Neural cell (in vitro differentiated cells): ENCODE data around the gene TMEM208. TPM values are rescaled to one million over a fixed set of nuclear protein-coding genes. Genes with fewer than 3 reads are reported as not detected.

Experiments used
- H2AFZ ChIP-seq: fragments of 200-600, 300-800 bp; sonication (generic), shearing (Covaris generic); 2 replicates; pipeline ENCODE4 v1.6.0; 2014; ENCODE audit warnings: low read depth, mild to moderate bottlenecking, antibody characterized with exemption, low read length, moderate library complexity
- H3F3A ChIP-seq: fragments of 200-600 bp; shearing (Covaris generic); 2 replicates; pipeline ENCODE4 v1.6.1; 2016; ENCODE audit warnings: mild to moderate bottlenecking, moderate library complexity, mixed read lengths, antibody characterized with exemption, low read length; ENCODE audit not compliant: insufficient read depth, poor library complexity, severe bottlenecking
- H3K27ac ChIP-seq: fragments of 200-600, 300-800 bp; sonication (generic), shearing (Covaris generic); 2 replicates; pipeline ENCODE4 v1.5.1; 2014; ENCODE audit warnings: mild to moderate bottlenecking, low read length, moderate library complexity
- H3K27me3 ChIP-seq: fragments of 300-800, 200-600 bp; sonication (generic), shearing (Covaris generic); 2 replicates; pipeline ENCODE4 v1.6.0; 2014; ENCODE audit warnings: mild to moderate bottlenecking, low read depth, low read length, moderate library complexity; ENCODE audit not compliant: insufficient read depth
- H3K36me3 ChIP-seq: fragments of 300-800, 200-600 bp; sonication (generic), shearing (Covaris generic); 2 replicates; pipeline ENCODE4 v1.5.1; 2014; ENCODE audit warnings: mild to moderate bottlenecking, antibody characterized with exemption, low read length, moderate library complexity; ENCODE audit not compliant: insufficient read depth
- H3K4me2 ChIP-seq: fragments of 300-800, 200-600 bp; sonication (generic), shearing (Covaris generic); 2 replicates; pipeline ENCODE4 v1.6.0; 2014; ENCODE audit warnings: mild to moderate bottlenecking, low read length
- H3K4me3 ChIP-seq: fragments of 300-800, 200-600 bp; sonication (generic), shearing (Covaris generic); 2 replicates; pipeline ENCODE4 v1.5.1; 2014; ENCODE audit warnings: mild to moderate bottlenecking, low read length, moderate library complexity
- H3K79me2 ChIP-seq: fragments of 200-600 bp; shearing (Covaris generic); replicated peaks from 2 replicates; pipeline ENCODE4 v1.6.0; 2014; ENCODE audit warnings: mild to moderate bottlenecking, low read length, moderate library complexity; ENCODE audit not compliant: insufficient read depth
- H3K9ac ChIP-seq: fragments of 300-800, 200-600 bp; sonication (generic), shearing (Covaris generic); 2 replicates; pipeline ENCODE4 v1.6.1; 2016; ENCODE audit warnings: mild to moderate bottlenecking, low read length, mixed read lengths
- H3K9me2 ChIP-seq: fragments of 200-600 bp; shearing (Covaris generic); 2 replicates; pipeline ENCODE4 v1.6.1; 2016; ENCODE audit warnings: mild to moderate bottlenecking, low read length, mixed read lengths; ENCODE audit not compliant: insufficient read depth
- H3K9me3 ChIP-seq: fragments of 200-600, 300-800 bp; sonication (generic), shearing (Covaris generic); 2 replicates; pipeline ENCODE4 v1.6.1; 2016; ENCODE audit warnings: mild to moderate bottlenecking, mixed run types, low read length, moderate library complexity, mixed read lengths
- H4K20me1 ChIP-seq: fragments of 200-600 bp; shearing (Covaris generic); 2 replicates; pipeline ENCODE4 v1.6.1; 2016; ENCODE audit warnings: mild to moderate bottlenecking, mixed run types; ENCODE audit not compliant: insufficient read depth
- CTCF ChIP-seq: fragments of 450-650 bp; IDR thresholded peaks from 2 replicates; pipeline ENCODE4 v1.5.1; 2014; ENCODE audit warnings: antibody characterized with exemption, mild to moderate bottlenecking, moderate library complexity; ENCODE audit not compliant: poor library complexity, severe bottlenecking
- EP300 ChIP-seq: fragments of 450-650 bp; conservative IDR thresholded peaks from 2 replicates; pipeline ENCODE4 v1.6.1; 2014; ENCODE audit warnings: antibody characterized with exemption, mild to moderate bottlenecking, moderate library complexity; ENCODE audit not compliant: poor library complexity, severe bottlenecking
- EZH2 ChIP-seq: fragments of 200-600, 300-800 bp; shearing (Covaris generic), sonication (generic); IDR thresholded peaks from 2 replicates; pipeline ENCODE4 v1.6.1; 2014; ENCODE audit warnings: antibody characterized with exemption, low read length, borderline replicate concordance, mild to moderate bottlenecking; ENCODE audit not compliant: insufficient read depth, poor library complexity, severe bottlenecking
- MXI1 ChIP-seq: fragments of 450-650 bp; conservative IDR thresholded peaks from 2 replicates; pipeline ENCODE4 v1.6.1; 2014; ENCODE audit warnings: antibody characterized with exemption, mild to moderate bottlenecking; ENCODE audit not compliant: poor library complexity, severe bottlenecking
- POLR2AphosphoS5 ChIP-seq: IDR thresholded peaks from 2 replicates; pipeline ENCODE4 v1.6.1; 2012
- RAD21 ChIP-seq: fragments of 450-650 bp; conservative IDR thresholded peaks from 2 replicates; pipeline ENCODE4 v1.6.1; 2014; ENCODE audit warnings: antibody characterized with exemption, mild to moderate bottlenecking, moderate library complexity
- REST ChIP-seq: IDR thresholded peaks from 2 replicates; pipeline ENCODE4 v1.6.1; 2012; ENCODE audit warnings: borderline replicate concordance
- SMC3 ChIP-seq: fragments of 450-650 bp; conservative IDR thresholded peaks from 2 replicates; pipeline ENCODE4 v1.6.1; 2014; ENCODE audit warnings: antibody characterized with exemption, mild to moderate bottlenecking, moderate library complexity; ENCODE audit not compliant: poor library complexity
- TAF1 ChIP-seq: IDR thresholded peaks from 2 replicates; pipeline ENCODE4 v1.6.1; 2012; ENCODE audit warnings: low read depth
- polyA plus RNA-seq: library from polyadenylated mRNA; depleted of rRNA; stranded (reverse); fragments of >200 nt; gene quantifications from 2 replicates; pipeline ENCODE4 v1.2.3, GENCODE V29; 2014

Gene TMEM208
- polyA plus RNA-seq, 1 donor from 2014 or later, result 53.5 TPM

GRCh38 chr16:67188798-67189197 is 38.1 kb upstream of the TMEM208 start:
- Histone ChIP-seq H3K27ac (no peak overlapping the region), H3K79me2 (peaks cover 15% of the 10 kb centered on the region), H3K4me3 (no peak overlapping the region), H2AFZ (no peak overlapping the region), H3K4me2 (no peak overlapping the region), H3K9me2 (no peaks in the 10 kb centered on the region), H3F3A (no peaks in the 10 kb centered on the region), H3K9ac (no peak overlapping the region), H3K27me3 (no peaks in the 10 kb centered on the region), H3K9me3 (no peaks in the 10 kb centered on the region), H4K20me1 (no peaks in the 10 kb centered on the region), H3K36me3 (no peaks in the 10 kb centered on the region)
- TF ChIP-seq MXI1, result no peak
- TF ChIP-seq POLR2AphosphoS5, result no peak
- no peak for TF ChIP-seq CTCF

GRCh38 chr16:67190041-67190440 is 36.9 kb upstream of the TMEM208 start, which contains the start of gene EXOC3L1:
EXOC3L1 (minus strand) TSS chr16:67190136; CDS start chr16:67189676, 460 bp downstream.
- Histone ChIP-seq H3K9ac (no peak within 1 kb of the TSS), H3K27ac (no peak within 1 kb of the TSS), H3K9me2 (no peaks in the 10 kb centered on the region), H3K4me3 (no peak within 1 kb of the TSS), H3K4me2 (no peak within 1 kb of the TSS), H3K9me3 (no peaks in the 10 kb centered on the region), H3K79me2 (peaks cover 15% of the 10 kb centered on the region), H4K20me1 (no peaks in the 10 kb centered on the region), H3K36me3 (no peaks in the 10 kb centered on the region), H3F3A (no peaks in the 10 kb centered on the region), H3K27me3 (no peaks in the 10 kb centered on the region), H2AFZ (no peak within 1 kb of the TSS)
- TF ChIP-seq POLR2AphosphoS5 (no peak), EP300 (no peak), CTCF (no peak)

- H3K9me3 ChIP-seq, result no peaks in the 10 kb centered on the region
- no peaks in the 10 kb centered on the region for H3K36me3 ChIP-seq
- no peaks in the 10 kb centered on the region for H4K20me1 ChIP-seq
- no peak overlapping the region for H3K4me3 ChIP-seq
- H3K4me2 ChIP-seq, result no peak overlapping the region
- no peak overlapping the region for H3K9ac ChIP-seq
- H2AFZ ChIP-seq, result no peak overlapping the region
- no peaks in the 10 kb centered on the region for H3F3A ChIP-seq
- H3K27me3 ChIP-seq, result no peaks in the 10 kb centered on the region
- H3K27ac ChIP-seq, result no peak overlapping the region
- TF ChIP-seq SMC3 (no peak), POLR2AphosphoS5 (no peak), CTCF (no peak), REST (no peak), RAD21 (no peak), EZH2 (no peak), TAF1 (no peak), EP300 (no peak), MXI1 (no peak)
- H3K79me2 ChIP-seq, result peaks cover 15% of the 10 kb centered on the region
- H3K9me2 ChIP-seq, result no peaks in the 10 kb centered on the region
Measured at GRCh38 chr16:67190448-67191399, 36.2 kb upstream of the TMEM208 start.
